HCT116 (cell line): ENCODE measurements around the gene POMT1. TPM values are rescaled to one million over a fixed set of nuclear protein-coding genes. Genes with fewer than 3 reads are reported as not detected.
A peak's percentile ranks its signal among the peaks of the same experiment; 100 is the strongest.

Source experiments
- ATAC-seq: fragments of 200-7000 bp; cut with Tn5 transposase; 2 replicates; pipeline ENCODE4 v1.9.1; 2020; ENCODE audit warnings: mild to moderate bottlenecking, moderate library complexity
- BruUV-seq: library from RNA; stranded (reverse); fragments of 400-500 nt; replicated peaks from 2 replicates; lab custom pipeline; 2021; lab: Mats Ljungman, UMichigan
- CTCF ChIA-PET: fragments of 300-600 bp; sonication (Branson Sonifier 250); formaldehyde crosslinking; loops from one replicate; lab custom pipeline; 2021; ENCODE audit warnings: antibody characterized with exemption; lab: Charles Lee
- POLR2A ChIA-PET: fragments of 300-600, 350-600 bp; sonication (Branson Sonifier 250); formaldehyde crosslinking; loops from one replicate; lab custom pipeline; 2021; ENCODE audit warnings: antibody characterized with exemption; lab: Charles Lee
- RAD21 ChIA-PET, 2 experiments: fragments of 300-600 bp; sonication (Branson Sonifier 250); formaldehyde crosslinking; loops; one replicate each; lab custom pipeline; 2023; ENCODE audit warnings: low total read pairs in 2 of 2; ENCODE audit not compliant: uncharacterized antibody in 2 of 2, unreplicated experiment in 2 of 2, low non-redundant PET in 1 of 2; lab: Charles Lee
- DNase-seq: peaks from one replicate; pipeline ENCODE4 v3.0.0-alpha.2; 2010; ENCODE audit warnings: low read depth, low spot score
- H2AFZ ChIP-seq: fragments of 200-600 bp; shearing (Covaris generic), sonication (generic); 2 replicates; pipeline ENCODE4 v1.6.1; 2017; ENCODE audit warnings: low read depth, mixed run types, mixed read lengths, antibody characterized with exemption, low read length; ENCODE audit not compliant: poor library complexity, severe bottlenecking
- H3K27ac ChIP-seq: 2 replicates; pipeline ENCODE4 v1.5.1; 2012; ENCODE audit warnings: low read depth, low read length
- H3K27me3 ChIP-seq: fragments of 200-600 bp; sonication (generic); 2 replicates; pipeline ENCODE4 v1.6.1; 2016; ENCODE audit warnings: mixed run types, low read length, mixed read lengths; ENCODE audit not compliant: insufficient read depth
- H3K36me3 ChIP-seq, 2 experiments: fragments of 200-500 bp in 1 of 2; fragments of 200-600 bp in 1 of 2; sonication (Bioruptor generic) in 1 of 2; sonication (generic) in 1 of 2; 2 replicates each; pipeline versions ENCODE4 v1.5.1 to v1.6.1; 2014 to 2016; ENCODE audit warnings: low read length in 2 of 2, inconsistent platforms in 1 of 2, mixed read lengths in 1 of 2, mixed run types in 1 of 2; ENCODE audit not compliant: insufficient read depth in 2 of 2, control insufficient read depth in 1 of 2
- H3K4me1 ChIP-seq, 2 experiments: fragments of 200-600 bp in 1 of 2; sonication (generic) in 1 of 2; 2 replicates each; pipeline versions ENCODE4 v1.5.1 to v1.6.1; 2012 to 2017; ENCODE audit warnings: low read length in 2 of 2, inconsistent platforms in 1 of 2, mild to moderate bottlenecking in 1 of 2, mixed read lengths in 1 of 2, mixed run types in 1 of 2, moderate library complexity in 1 of 2; ENCODE audit not compliant: insufficient read depth in 2 of 2, control insufficient read depth in 1 of 2
- H3K4me2 ChIP-seq: fragments of 200-600 bp; sonication (generic); 2 replicates; pipeline ENCODE4 v1.6.1; 2017; ENCODE audit warnings: mixed run types, low read length, mixed read lengths
- H3K4me3 ChIP-seq, 2 experiments: fragments of 200-600 bp in 1 of 2; sonication (generic) in 1 of 2; replicated peaks in 1 of 2; 2 replicates each; pipeline ENCODE4 v1.5.1; 2011 to 2016; ENCODE audit warnings: low read length in 2 of 2, control low read depth in 1 of 2, low read depth in 1 of 2, mild to moderate bottlenecking in 1 of 2, mixed read lengths in 1 of 2, mixed run types in 1 of 2
- H3K79me2 ChIP-seq: fragments of 200-600 bp; sonication (generic); 2 replicates; pipeline ENCODE4 v1.6.1; 2017; ENCODE audit warnings: mild to moderate bottlenecking, mixed run types, low read length, moderate library complexity, mixed read lengths; ENCODE audit not compliant: insufficient read depth
- H3K9ac ChIP-seq: fragments of 200-600 bp; sonication (generic); 2 replicates; pipeline ENCODE4 v1.6.1; 2016; ENCODE audit warnings: low read length, mixed read lengths
- H3K9me2 ChIP-seq: fragments of 200-600 bp; sonication (generic), shearing (Covaris generic); 2 replicates; pipeline ENCODE4 v1.6.1; 2017; ENCODE audit warnings: mixed run types, mild to moderate bottlenecking, moderate library complexity; ENCODE audit not compliant: insufficient read depth
- H3K9me3 ChIP-seq, 2 experiments: fragments of 200-500 bp in 1 of 2; fragments of 200-600 bp in 1 of 2; sonication (Bioruptor generic) in 1 of 2; sonication (generic) in 1 of 2; 2 replicates each; pipeline ENCODE4 v1.6.1; 2014 to 2017; ENCODE audit warnings: low read length in 2 of 2, mixed read lengths in 2 of 2, inconsistent platforms in 1 of 2, low read depth in 1 of 2, mild to moderate bottlenecking in 1 of 2, mixed run types in 1 of 2, moderate library complexity in 1 of 2; ENCODE audit not compliant: control insufficient read depth in 1 of 2, insufficient read depth in 1 of 2
- H4K20me1 ChIP-seq: fragments of 200-600 bp; sonication (generic), shearing (Covaris generic); 2 replicates; pipeline ENCODE4 v1.6.1; 2017; ENCODE audit warnings: mixed run types, mild to moderate bottlenecking, moderate library complexity; ENCODE audit not compliant: insufficient read depth
- CBX3 ChIP-seq: IDR thresholded peaks from 2 replicates; pipeline ENCODE4 v1.6.1; 2012; ENCODE audit warnings: low read depth
- CEBPB ChIP-seq: IDR thresholded peaks from 2 replicates; pipeline ENCODE4 v1.6.1; 2012; ENCODE audit warnings: low read depth
- CTCF ChIP-seq, 3 experiments: fragments of 200-600 bp in 1 of 3; sonication (generic) in 1 of 3; IDR thresholded peaks in 2 of 3; conservative IDR thresholded peaks in 1 of 3; 2 replicates each; pipeline ENCODE4 v1.5.1; 2012 to 2017; ENCODE audit warnings: low read depth in 2 of 3, low read length in 2 of 3, antibody characterized with exemption in 1 of 3, borderline replicate concordance in 1 of 3, control low read depth in 1 of 3, mild to moderate bottlenecking in 1 of 3, mixed read lengths in 1 of 3, mixed run types in 1 of 3, moderate library complexity in 1 of 3; ENCODE audit not compliant: insufficient read depth in 1 of 3
- EGR1 ChIP-seq: IDR thresholded peaks from 2 replicates; pipeline ENCODE4 v1.6.1; 2012; ENCODE audit warnings: low read depth
- ELF1 ChIP-seq: IDR thresholded peaks from 2 replicates; pipeline ENCODE4 v1.6.1; 2012; ENCODE audit warnings: low read depth, borderline replicate concordance
- EZH2 ChIP-seq: fragments of 200-600 bp; sonication (generic); IDR thresholded peaks from 2 replicates; pipeline ENCODE4 v1.6.1; 2017; ENCODE audit warnings: antibody characterized with exemption, mixed run types
- EZH2phosphoT487 ChIP-seq: fragments of 200-600 bp; IDR thresholded peaks from 2 replicates; pipeline ENCODE4 v1.6.1; 2018; ENCODE audit warnings: antibody characterized with exemption, borderline replicate concordance
- FOSL1 ChIP-seq: IDR thresholded peaks from 2 replicates; pipeline ENCODE4 v1.6.1; 2012; ENCODE audit warnings: low read depth
- JUND ChIP-seq: IDR thresholded peaks from 2 replicates; pipeline ENCODE4 v1.6.1; 2012
- MAX ChIP-seq: IDR thresholded peaks from 2 replicates; pipeline ENCODE4 v1.6.1; 2012
- POLR2AphosphoS5 ChIP-seq: IDR thresholded peaks from 2 replicates; pipeline ENCODE4 v1.6.1; 2011; ENCODE audit warnings: mild to moderate bottlenecking, low read depth, low read length, moderate library complexity
- SP1 ChIP-seq: IDR thresholded peaks from 2 replicates; pipeline ENCODE4 v1.6.1; 2012; ENCODE audit warnings: low read depth
- TCF7L2 ChIP-seq: IDR thresholded peaks from 2 replicates; pipeline ENCODE4 v1.7.0; 2011; ENCODE audit warnings: borderline replicate concordance, inconsistent platforms; ENCODE audit not compliant: insufficient read depth, insufficient read length; ENCODE audit errors: extremely low read depth
- YY1 ChIP-seq: IDR thresholded peaks from 2 replicates; pipeline ENCODE4 v1.6.1; 2011; ENCODE audit warnings: low read length, low read depth, moderate library complexity, mild to moderate bottlenecking; ENCODE audit not compliant: insufficient replicate concordance; ENCODE audit errors: extremely low read depth
- ZFX ChIP-seq: fragments of 450-650 bp; IDR thresholded peaks from 2 replicates; pipeline ENCODE4 v1.6.1; 2017
- ZNF274 ChIP-seq: fragments of 200-500 bp; sonication (Bioruptor generic); IDR thresholded peaks from 2 replicates; pipeline ENCODE4 v1.6.1; 2014; ENCODE audit warnings: mild to moderate bottlenecking, low read depth, low read length, inconsistent platforms
- intact Hi-C: fragments of 100-400 bp; cut with micrococcal nuclease; formaldehyde crosslinking; loops from 2 replicates; pipeline ENCODE4 v1.10.0; 2022
- total RNA-seq: library from RNA; stranded (reverse); gene quantifications from one replicate; pipeline ENCODE4 v1.2.1, GENCODE V29; 2021; ENCODE audit not compliant: unreplicated experiment

POMT1 gene
- total RNA-seq, 1 experiment from 2014 or later, result 21.4 TPM

GRCh38 chr9:131477816-131478419 is 24.8 kb upstream of the POMT1 start:
- H3K9ac ChIP-seq, result no peak overlapping the region
- ATAC-seq (0 out of 2 replicates have a peak, but pooled peaks have one; percentile 10), DNase-seq (no peak)
- H3K4me1 ChIP-seq, result no peaks in the 10 kb centered on the region
- H4K20me1 ChIP-seq, result peaks cover 6% of the 10 kb centered on the region; the same call in 1 of the 2 replicates
- peaks cover 63 to 75% of the 10 kb centered on the region in 2 experiments for H3K36me3 ChIP-seq
- no TSS peak for BruUV-seq
- H3K9me3 ChIP-seq, result no peaks in the 10 kb centered on the region
- H3K27me3 ChIP-seq, result no peaks in the 10 kb centered on the region
- TF ChIP-seq ELF1 (no peak), CEBPB (no peak), EZH2phosphoT487 (no peak), EZH2 (no peak), ZFX (no peak), EGR1 (no peak), YY1 (no peak), ZNF274 (no peak), CBX3 (no peak), FOSL1 (no peak), TCF7L2 (no peak), CTCF (IDR thresholded peaks at IDR 0.05 in 2 of 3, conservative IDR thresholded peaks at IDR 0.05 in 1 of 3; ENCODE audit: borderline replicate concordance in 1 of 3, insufficient read depth in 1 of 3, low read depth in 2 of 3, low read length in 2 of 3) (no peak), SP1 (no peak), POLR2AphosphoS5 (no peak), JUND (no peak), MAX (no peak)
- TF ChIP-seq, all 23 proteins: peak for 0
- H3K4me3 ChIP-seq, result no peak overlapping the region
- ChIA-PET CTCF (interaction anchor here (0.9 to 1.1 kb wide), 2 partner anchors 104 to 128 kb away, joined by 3 read pairs; no protein-coding TSS in a partner anchor), RAD21 (no interaction called here), POLR2A (no interaction called here)
- H3K27ac ChIP-seq, result no peak overlapping the region
- intact Hi-C loops, result loop anchor here (1.0 kb wide), 1 partner anchor 128 kb away; no protein-coding TSS in a partner anchor
- H3K4me2 ChIP-seq, result no peak overlapping the region
- no peak overlapping the region for H2AFZ ChIP-seq
- no peaks in the 10 kb centered on the region for H3K9me2 ChIP-seq
- H3K79me2 ChIP-seq, result peaks cover 75% of the 10 kb centered on the region; the same call in 1 of the 2 replicates
